ENCODE data around the gene LIMCH1. TPM values are rescaled to one million over a fixed set of nuclear protein-coding genes. Genes with fewer than 3 reads are reported as not detected.

LIMCH1 gene
- total and polyA plus RNA-seq, 11 donors, result 50.9 to 345 (median 233) TPM

DNA sequence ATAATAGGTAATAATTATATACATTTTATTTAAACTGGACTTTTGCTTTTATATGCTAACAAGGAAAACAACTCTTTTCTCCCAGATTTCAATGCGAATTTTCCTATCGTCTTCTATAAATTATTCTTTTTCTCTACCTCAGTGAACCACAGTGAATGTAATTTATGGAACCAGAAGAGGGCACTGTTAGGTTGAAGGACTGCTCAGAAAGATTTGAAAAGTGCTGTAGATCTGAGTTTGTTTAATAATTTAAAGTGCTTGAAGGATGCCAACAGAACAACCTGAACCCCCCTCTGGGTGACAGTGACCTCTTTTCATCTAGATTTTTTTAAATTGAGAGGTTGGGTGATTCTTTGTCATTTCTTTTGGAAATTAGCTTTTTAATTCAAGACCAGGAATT lies 155.7 kb downstream of the LIMCH1 start:
- intact Hi-C loops (cut with DNase I), result loop anchor here (1.0 to 10.0 kb wide), 11 partner anchors 119 to 195 kb away; no protein-coding TSS in a partner anchor
- ATAC-seq (no peak), DNase-seq (no peak)

DNA sequence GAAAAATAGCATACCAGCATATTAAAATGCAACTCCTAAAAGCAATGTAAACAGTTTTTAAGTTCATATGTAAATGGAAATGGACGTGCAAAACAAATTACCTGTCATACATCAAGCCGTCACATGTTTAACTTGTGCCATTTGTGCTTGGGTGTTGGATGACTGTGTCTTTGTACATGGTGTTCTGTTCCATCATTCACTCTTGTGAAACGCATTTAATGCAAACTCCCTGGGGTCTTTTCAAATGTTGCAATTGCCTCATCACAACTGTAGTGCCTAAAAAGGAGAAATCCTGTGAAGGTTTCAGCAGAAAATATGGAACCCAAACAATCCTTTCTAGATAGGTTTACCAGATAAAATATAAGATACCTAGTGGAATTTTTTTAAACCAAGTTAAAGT lies 158.2 kb downstream of the LIMCH1 start:
- Histone ChIP-seq H3K9me3 (no peaks in the 10 kb centered on the region), H3K4me1 (no peaks in the 10 kb centered on the region), H3K27me3 (no peaks in the 10 kb centered on the region), H3K27ac (no peak overlapping the region), H3K4me3 (no peak overlapping the region), H3K36me3 (peaks cover 0 to 88% (median 43%) of the 10 kb centered on the region in 9 donors)
- WGBS, 4 donors, result 86 to 94% (median 90%) methylated on average over 3 of the region's 3 CpGs
- TF ChIP-seq POLR2A (IDR thresholded peaks at IDR 0.05), result no peak
- TF ChIP-seq, protein P1, sequence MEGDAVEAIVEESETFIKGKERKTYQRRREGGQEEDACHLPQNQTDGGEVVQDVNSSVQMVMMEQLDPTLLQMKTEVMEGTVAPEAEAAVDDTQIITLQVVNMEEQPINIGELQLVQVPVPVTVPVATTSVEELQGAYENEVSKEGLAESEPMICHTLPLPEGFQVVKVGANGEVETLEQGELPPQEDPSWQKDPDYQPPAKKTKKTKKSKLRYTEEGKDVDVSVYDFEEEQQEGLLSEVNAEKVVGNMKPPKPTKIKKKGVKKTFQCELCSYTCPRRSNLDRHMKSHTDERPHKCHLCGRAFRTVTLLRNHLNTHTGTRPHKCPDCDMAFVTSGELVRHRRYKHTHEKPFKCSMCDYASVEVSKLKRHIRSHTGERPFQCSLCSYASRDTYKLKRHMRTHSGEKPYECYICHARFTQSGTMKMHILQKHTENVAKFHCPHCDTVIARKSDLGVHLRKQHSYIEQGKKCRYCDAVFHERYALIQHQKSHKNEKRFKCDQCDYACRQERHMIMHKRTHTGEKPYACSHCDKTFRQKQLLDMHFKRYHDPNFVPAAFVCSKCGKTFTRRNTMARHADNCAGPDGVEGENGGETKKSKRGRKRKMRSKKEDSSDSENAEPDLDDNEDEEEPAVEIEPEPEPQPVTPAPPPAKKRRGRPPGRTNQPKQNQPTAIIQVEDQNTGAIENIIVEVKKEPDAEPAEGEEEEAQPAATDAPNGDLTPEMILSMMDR (IDR thresholded peaks at IDR 0.05), result no peak
- intact Hi-C loops (cut with DNase I), result loop anchor here in 3 of 10 donors (10.0 kb wide), 1 partner anchor 119 kb away; no protein-coding TSS in a partner anchor
- no peak for DNase-seq
- no peak for ATAC-seq

More for the DNA sequence above, 155.7 kb downstream of the LIMCH1 start:
- H3K9me3 ChIP-seq, result no peaks in the 10 kb centered on the region
- H3K36me3 ChIP-seq, result peaks cover 0 to 99% (median 61%) of the 10 kb centered on the region in 9 donors
- TF ChIP-seq, protein P1 (IDR thresholded peaks at IDR 0.05), result peak in 10 of 12 donors; percentile 21 to 56 (median 26)
- no peak for TF ChIP-seq POLR2A (IDR thresholded peaks at IDR 0.05)
- H3K4me1 ChIP-seq, result no peaks in the 10 kb centered on the region
- H3K27me3 ChIP-seq, result no peaks in the 10 kb centered on the region
- H3K4me3 ChIP-seq, result no peak overlapping the region
- no peak overlapping the region for H3K27ac ChIP-seq
- 43 to 47% (median 46%) methylated on average over 2 of the region's 2 CpGs for WGBS, 4 donors

DNA sequence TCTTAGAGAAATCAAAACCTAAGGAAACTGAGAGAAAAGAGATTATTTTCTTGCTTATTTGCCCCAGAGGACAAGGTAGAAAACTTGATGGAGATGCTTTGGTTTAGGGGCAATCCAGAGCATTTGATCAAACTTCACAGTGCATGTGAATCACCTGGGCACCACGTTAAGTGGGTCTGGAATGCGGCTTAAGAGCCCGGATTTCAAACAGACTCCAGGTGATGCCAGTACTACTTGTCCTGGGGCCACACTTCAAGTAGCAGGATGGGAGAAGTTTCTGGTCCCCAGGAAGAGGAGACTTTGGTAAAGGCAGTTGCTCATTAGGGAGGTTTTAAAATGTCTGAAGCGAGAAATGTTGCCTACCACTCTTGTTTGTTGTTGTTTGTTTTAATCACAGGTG lies 158.8 kb downstream of the LIMCH1 start:
- no peak for TF ChIP-seq POLR2A (IDR thresholded peaks at IDR 0.05)
- TF ChIP-seq, protein P1 (IDR thresholded peaks at IDR 0.05), result no peak
- Histone ChIP-seq H3K27me3 (no peaks in the 10 kb centered on the region), H3K9me3 (no peaks in the 10 kb centered on the region), H3K4me3 (no peak overlapping the region), H3K27ac (no peak overlapping the region), H3K4me1 (no peaks in the 10 kb centered on the region), H3K36me3 (peaks cover 0 to 82% (median 39%) of the 10 kb centered on the region in 9 donors)
- ATAC-seq, result no peak
- intact Hi-C loops (cut with DNase I), result loop anchor here in 3 of 10 donors (10.0 kb wide), 1 partner anchor 118 kb away; no protein-coding TSS in a partner anchor
- WGBS, 4 donors, result 79 to 83% (median 81%) methylated on average over 4 of the region's 4 CpGs
- DNase-seq, result no peak

DNA sequence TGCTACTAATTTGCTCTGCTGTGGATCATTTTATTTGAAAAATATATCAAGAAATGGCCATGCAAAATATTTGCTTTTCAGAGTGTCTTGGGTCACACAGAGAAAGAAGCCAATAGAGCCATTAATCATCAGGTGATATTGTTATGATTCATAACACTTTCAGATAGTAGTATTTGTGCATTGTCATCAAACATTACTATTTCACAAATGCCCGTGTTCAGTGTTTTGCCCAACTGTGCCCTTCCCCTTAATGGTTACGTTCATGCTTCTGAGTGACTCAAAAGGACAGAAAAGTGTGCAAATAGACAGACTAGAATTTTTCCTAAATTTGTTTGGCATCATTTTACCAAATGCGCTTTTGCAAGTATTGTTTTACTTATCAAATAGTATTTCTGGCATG lies 164.0 kb downstream of the LIMCH1 start:
- ATAC-seq (no peak), DNase-seq (no peak)
- peaks cover 0 to 6% (median 0%) of the 10 kb centered on the region in 12 donors for H3K9me3 ChIP-seq
- H3K27me3 ChIP-seq, result no peaks in the 10 kb centered on the region
- H3K36me3 ChIP-seq, result peaks cover 0 to 32% (median 12%) of the 10 kb centered on the region in 9 donors
- intact Hi-C loops (cut with DNase I), result no loop called here
- H3K4me3 ChIP-seq, result no peak overlapping the region
- H3K27ac ChIP-seq, result no peak overlapping the region
- no peaks in the 10 kb centered on the region for H3K4me1 ChIP-seq
- TF ChIP-seq, protein P1 (IDR thresholded peaks at IDR 0.05), result no peak
- TF ChIP-seq POLR2A (IDR thresholded peaks at IDR 0.05), result no peak
- WGBS, 4 donors, result 90 to 95% (median 91%) methylated on average over 3 of the region's 3 CpGs
